HUDEP-2 (cell line): ENCODE data around the gene CFAP299.
"Not testable (repeated sequence)": the region's sequence is repeated elsewhere in the genome, so short reads cannot be mapped to it uniquely, and the experiment has no call there.

ENCODE experiments used
- DNase-seq, 76 experiments: peaks; one replicate each; lab custom pipeline; 2025; ENCODE audit not compliant: unreplicated experiment in 76 of 76; lab: John Stamatoyannopoulos, UW

The CFAP299 gene

GRCh38 chr4:80800719-80801118 is 465.2 kb downstream of the CFAP299 start:
- DNase-seq: not testable (repeated sequence)

DNA sequence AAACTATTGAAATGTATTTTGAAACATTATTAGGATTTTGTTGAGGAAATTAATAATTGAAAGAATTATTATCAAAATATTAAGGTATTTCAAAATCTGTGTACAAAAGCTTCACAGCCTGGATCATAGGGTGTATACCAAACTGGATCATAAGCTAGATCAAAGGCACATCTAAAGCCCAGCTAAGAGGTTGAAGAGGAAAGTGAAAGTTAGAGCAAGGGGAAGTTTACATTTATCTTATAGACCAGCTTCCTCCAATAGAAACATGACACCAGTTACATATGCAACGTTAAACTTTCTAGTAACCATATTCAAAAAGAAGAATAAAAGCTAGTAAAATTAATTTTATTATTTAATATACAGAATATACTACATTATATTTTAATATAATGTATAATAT is 467.8 kb downstream of the CFAP299 start:
- no peak for DNase-seq

- DNase-seq: no peak
Observed at GRCh38 chr4:80806472-80806871, 470.9 kb downstream of the CFAP299 start.

DNA sequence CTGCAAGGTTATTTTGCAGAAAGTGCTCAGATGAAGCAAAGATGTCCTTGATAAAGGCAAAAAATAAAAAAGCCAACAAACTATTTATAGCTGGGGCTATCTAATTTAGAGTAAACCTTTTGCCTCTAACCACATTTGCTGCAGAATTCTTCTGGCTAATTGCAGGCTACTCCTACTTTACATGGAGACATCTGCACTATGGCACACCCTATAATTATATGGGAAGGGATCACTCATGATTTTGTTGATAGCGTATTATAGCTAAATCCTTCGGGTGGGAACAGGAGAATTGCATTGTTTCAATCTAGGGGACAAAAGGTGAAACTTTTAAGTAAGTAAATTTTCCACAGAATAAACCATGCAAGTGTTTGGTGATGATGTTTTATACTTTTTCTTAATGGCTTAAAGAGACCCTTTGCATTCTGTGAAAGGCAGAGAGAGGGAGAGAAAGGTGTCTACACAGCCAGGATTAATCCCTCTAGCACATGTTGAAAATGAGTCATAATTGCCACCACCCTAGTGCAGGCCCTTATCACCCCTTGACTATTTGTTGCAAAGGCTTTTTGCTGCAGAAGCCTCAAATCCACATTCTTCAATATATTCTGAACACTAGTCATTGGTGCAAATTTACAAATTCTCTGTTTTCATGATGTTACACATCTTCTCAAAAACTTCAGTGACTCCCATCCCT is 473.7 kb downstream of the CFAP299 start:
- no peak for DNase-seq

DNA sequence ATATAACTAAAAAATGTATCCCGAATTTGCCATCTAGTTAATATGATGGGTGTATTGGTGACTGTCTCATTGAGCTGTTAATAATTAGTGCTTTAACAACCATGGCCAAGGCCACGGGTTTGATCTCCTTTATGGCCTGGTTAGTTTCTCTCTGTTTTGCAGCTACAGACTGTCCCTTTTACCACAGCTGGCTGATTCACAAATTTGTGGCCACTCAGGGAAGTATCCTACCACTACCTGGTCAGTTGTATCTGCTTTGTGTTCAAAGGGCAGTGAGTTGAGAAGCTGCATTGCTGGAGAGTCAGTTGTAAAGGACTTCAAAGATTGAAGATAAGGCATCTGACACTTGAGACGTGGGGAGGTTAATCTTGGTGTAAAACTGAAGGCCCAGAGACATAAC is 475.9 kb downstream of the CFAP299 start:
- DNase-seq: no peak

DNA sequence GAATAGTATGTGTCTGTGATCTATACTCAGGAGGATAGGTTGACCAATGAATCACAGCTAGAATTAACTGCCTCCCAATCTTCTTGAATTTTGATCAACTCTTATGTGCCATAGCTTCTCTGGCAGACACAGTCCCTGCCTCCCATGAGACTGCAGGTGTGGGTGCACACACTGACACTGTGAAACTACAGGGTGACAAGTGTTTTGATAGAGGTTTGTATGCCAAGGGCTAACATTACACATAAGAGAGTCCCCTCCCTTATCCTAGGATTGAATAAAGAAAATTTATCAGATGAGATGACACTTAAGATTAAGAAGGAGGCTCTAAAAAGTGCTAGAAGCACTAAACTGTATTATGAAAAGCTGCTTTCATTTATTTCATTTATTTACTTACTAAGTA is 476.6 kb downstream of the CFAP299 start:
- no peak for DNase-seq

DNA sequence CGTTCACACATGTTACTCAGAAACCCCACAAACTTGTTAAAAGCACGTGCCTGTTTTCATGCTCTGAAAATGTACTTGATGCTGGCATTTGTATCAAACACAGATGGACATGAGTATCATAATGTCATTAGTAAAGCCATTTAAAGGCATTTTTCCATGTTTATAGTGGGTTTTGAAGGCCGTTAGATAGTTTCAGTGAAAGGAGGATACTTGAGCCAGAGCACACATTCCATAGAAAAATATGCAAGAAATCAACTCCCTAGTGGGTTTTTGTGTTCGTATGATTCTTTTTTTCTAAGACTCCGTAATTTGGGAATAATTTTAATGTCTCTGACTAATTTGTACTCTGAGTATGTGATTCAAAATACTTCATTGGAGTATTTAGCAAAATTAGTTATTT is 478.7 kb downstream of the CFAP299 start:
- DNase-seq: no peak

GRCh38 chr4:80831383-80832361 is 496.1 kb downstream of the CFAP299 start:
- no peak for DNase-seq

GRCh38 chr4:80839281-80839680 is 503.8 kb downstream of the CFAP299 start:
- no peak for DNase-seq

GRCh38 chr4:80839792-80840191 is 504.3 kb downstream of the CFAP299 start:
- DNase-seq: no peak

- no peak for DNase-seq
Observed at GRCh38 chr4:80840396-80840795, 504.9 kb downstream of the CFAP299 start.

- no peak for DNase-seq
Observed at GRCh38 chr4:80841587-80842281, 506.2 kb downstream of the CFAP299 start.

- DNase-seq: no peak
Observed at GRCh38 chr4:80846210-80846609, 510.7 kb downstream of the CFAP299 start.

DNA sequence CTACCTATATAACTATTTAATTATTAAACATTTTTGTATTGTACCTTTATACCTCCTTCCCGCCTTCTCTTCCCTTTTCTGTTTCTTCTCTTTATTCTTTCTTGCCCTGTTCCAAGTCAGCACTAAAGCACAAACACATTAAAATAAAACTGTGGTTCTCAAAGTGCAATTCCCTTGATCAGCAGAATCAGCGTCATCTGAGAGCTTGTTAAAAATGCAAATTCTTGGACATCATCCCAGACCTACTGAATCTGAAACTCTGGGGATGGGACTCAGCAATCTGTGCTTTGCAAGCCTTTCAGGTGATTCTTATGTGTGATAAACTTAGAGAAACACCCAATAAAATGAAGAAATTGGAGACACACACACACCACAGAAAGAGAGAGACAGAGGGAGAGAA is 516.5 kb downstream of the CFAP299 start:
- no peak for DNase-seq

DNA sequence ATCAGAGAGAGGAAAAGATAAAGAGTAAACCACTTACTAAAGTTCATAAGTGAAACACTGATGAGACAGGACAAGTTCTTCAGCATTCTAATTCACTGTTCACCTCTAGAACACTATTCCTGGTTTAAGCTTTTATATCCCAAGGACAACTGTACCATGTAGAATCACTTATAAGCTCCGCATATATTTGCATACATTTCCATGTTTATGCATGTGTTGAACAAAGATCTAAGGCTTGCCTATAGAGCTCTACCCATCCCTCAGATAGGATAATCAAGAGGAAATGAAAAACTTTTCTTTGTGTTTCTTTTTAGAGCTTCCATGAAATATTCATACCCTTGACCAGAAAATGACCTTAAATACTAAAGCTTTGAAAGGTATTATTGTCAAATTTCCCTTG is 538.0 kb downstream of the CFAP299 start:
- DNase-seq: no peak

- DNase-seq: no peak
Observed at GRCh38 chr4:80874979-80875378, 539.4 kb downstream of the CFAP299 start.

DNA sequence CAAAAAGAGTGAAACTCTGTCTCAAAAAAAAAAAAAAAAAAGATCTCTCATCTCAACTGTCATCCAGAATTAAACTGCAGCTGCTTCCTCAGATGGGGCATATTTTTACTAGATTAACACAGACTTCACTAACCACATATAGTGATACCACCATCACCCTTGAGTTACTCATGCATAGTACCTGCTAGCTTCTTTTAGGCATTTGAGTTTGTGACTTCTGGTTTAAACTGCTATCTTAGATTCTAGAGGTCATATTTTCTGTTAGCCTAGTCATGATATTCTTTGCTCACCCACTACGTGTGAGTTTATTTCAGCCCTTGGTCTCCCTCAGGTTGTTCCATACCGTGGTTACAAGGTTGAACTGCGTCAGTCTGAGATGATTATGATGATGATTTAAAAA is 540.1 kb downstream of the CFAP299 start:
- DNase-seq: no peak

DNA sequence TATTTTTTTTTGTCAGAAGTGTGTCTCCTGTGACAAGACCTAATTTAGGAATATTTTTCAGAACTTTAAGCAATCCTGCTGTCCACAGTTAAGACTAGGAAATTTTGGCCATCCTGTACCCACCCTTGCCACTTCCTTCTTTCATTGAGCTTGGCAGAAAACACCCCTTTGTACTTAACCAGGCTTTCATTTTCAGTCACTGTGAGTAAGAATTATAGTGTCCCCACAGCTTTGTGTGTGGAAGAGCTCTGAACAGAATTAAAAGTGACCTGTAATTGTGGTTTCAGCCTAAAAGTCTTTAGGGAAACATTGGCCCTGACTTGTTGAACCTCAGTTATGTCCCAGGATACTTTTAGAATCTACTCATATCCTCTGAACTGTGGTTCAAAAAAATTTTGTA is 541.3 kb downstream of the CFAP299 start:
- no peak for DNase-seq

- peak in 1 of 76 experiments; percentile 2 for DNase-seq
Observed at GRCh38 chr4:80878218-80878617, 542.7 kb downstream of the CFAP299 start.

- no peak for DNase-seq
Observed at GRCh38 chr4:80897537-80898303, 562.2 kb downstream of the CFAP299 start.

- no peak for DNase-seq
Observed at GRCh38 chr4:80900908-80901307, 565.4 kb downstream of the CFAP299 start.
